Mesothelial cell of epicardium (in vitro differentiated cells): ENCODE measurements around the gene STKLD1. TPM values are rescaled to one million over a fixed set of nuclear protein-coding genes. Genes with fewer than 3 reads are reported as not detected.

Experiments
- DNase-seq, 2 experiments: peaks; one replicate each; pipeline ENCODE4 v3.0.0; 2021; ENCODE audit warnings: low spot score in 2 of 2; ENCODE audit not compliant: unreplicated experiment in 2 of 2
- H3K27ac Mint-ChIP-seq: 2 replicates; pipeline ENCODE4 v1.8.0; 2021; ENCODE audit warnings: mixed read lengths
- H3K27me3 Mint-ChIP-seq: 2 replicates; pipeline ENCODE4 v1.8.0; 2021; ENCODE audit warnings: low read depth, mixed read lengths
- H3K36me3 Mint-ChIP-seq: 2 replicates; pipeline ENCODE4 v1.8.0; 2021; ENCODE audit warnings: mixed read lengths
- H3K4me1 Mint-ChIP-seq: 2 replicates; pipeline ENCODE4 v1.8.0; 2021; ENCODE audit warnings: mixed read lengths
- H3K4me3 Mint-ChIP-seq: 2 replicates; pipeline ENCODE4 v1.8.0; 2021; ENCODE audit warnings: mild to moderate bottlenecking, moderate library complexity, mixed read lengths
- H3K9me3 Mint-ChIP-seq: 2 replicates; pipeline ENCODE4 v1.8.0; 2021; ENCODE audit warnings: mixed read lengths
- CTCF ChIP-seq: fragments of 200-600 bp; sonication (generic); IDR thresholded peaks from one replicate; pipeline ENCODE4 v1.5.0; 2021; ENCODE audit warnings: antibody characterized with exemption; ENCODE audit not compliant: unreplicated experiment
- total RNA-seq: library from RNA; stranded (reverse); gene quantifications from 3 replicates; pipeline ENCODE4 v1.2.1, GENCODE V29; 2021

Gene STKLD1
- total RNA-seq, 1 donor from 2014 or later, result 6.7 TPM

DNA sequence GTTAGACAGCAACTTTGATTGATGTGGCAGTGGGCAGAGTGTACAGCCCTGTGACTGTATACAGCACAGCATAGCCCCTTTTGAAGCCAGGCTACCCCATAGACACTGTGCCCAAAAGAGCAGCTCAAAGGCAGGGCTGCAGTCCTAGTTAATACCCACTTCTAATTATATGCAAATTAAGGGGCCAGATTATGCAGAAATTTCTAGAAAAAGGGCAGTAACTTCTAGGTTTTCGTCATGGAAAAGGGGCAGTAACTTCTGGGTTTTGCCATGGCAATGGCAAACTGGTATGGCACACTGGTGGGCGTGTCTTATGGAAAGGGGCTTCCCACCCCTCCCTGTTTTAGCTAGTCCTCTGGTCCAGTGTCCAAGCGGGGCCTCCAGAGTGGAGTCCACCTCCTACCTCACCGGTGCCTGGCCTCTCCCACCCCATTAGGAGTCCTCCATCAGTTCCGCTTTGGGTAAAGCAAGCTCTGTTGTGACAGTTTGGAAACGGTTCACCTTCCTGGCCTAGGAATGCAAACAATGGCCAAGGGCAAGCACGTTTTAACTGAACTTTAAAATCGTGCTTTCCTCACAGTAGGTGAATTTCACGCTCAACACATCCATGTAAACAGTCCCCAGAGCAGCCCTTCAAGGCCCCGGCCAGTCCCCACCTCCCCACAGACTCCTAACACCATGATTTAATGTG is 51.6 kb downstream of the STKLD1 start:
- no peaks in the 10 kb centered on the region for H3K9me3 Mint-ChIP-seq
- no peak overlapping the region for H3K27ac Mint-ChIP-seq
- H3K4me3 Mint-ChIP-seq, result peak overlapping the region; percentile 51
- H3K36me3 Mint-ChIP-seq, result peaks cover 3% of the 10 kb centered on the region
- peaks cover 4% of the 10 kb centered on the region for H3K4me1 Mint-ChIP-seq
- no peak for DNase-seq
- peaks cover 28% of the 10 kb centered on the region for H3K27me3 Mint-ChIP-seq
- TF ChIP-seq CTCF, result no peak

DNA sequence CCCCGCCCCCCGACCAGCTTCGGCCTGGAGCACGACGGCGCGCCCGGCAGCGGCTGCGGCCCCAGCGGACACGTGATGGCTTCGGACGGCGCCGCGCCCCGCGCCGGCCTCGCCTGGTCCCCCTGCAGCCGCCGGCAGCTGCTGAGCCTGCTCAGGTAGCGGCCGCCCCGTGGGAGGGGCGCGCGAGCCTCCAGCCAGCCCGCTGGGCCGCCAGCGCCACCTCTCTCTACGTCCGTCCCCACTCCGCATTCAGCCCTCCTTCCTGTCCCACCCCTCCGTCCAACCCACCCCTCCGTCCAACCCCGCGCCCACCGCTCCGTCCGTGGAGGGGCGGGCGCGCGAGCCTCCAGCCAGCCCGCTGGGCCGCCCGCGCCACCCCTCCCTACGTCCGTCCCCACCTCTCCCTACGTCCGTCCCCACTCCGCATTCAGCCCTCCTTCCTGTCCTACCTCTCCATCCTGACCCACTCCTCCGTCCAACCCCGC is 52.5 kb downstream of the STKLD1 start:
- Mint-ChIP-seq H3K36me3 (peaks cover 3% of the 10 kb centered on the region), H3K4me3 (peak overlapping the region; percentile 34), H3K9me3 (no peaks in the 10 kb centered on the region), H3K4me1 (peaks cover 4% of the 10 kb centered on the region), H3K27ac (no peak overlapping the region), H3K27me3 (peaks cover 30% of the 10 kb centered on the region)
- TF ChIP-seq CTCF, result no peak
- DNase-seq, result peak in 1 of 2 experiments; percentile 43

DNA sequence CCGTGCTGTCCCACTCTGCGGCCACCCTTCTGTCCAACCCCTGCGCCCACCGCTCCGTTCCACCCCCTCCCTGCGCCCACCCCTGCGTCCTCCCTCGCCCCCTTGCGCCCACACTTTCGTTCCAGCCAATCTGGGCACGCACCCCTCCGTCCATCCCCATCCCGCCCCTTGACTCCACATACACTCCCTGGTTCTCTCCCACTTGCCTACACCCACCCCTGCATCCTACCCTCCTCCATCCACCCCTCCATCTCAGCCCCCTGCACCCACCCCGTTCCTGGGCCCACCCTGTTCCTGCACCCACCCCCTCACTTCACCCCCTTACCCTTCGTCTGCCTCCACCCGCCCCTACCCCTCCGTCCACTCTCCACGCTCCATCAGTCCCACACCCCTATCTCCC is 53.0 kb downstream of the STKLD1 start:
- H3K4me1 Mint-ChIP-seq, result peaks cover 4% of the 10 kb centered on the region
- DNase-seq, result no peak
- H3K36me3 Mint-ChIP-seq, result peaks cover 3% of the 10 kb centered on the region
- TF ChIP-seq CTCF, result no peak
- H3K27me3 Mint-ChIP-seq, result peaks cover 30% of the 10 kb centered on the region
- no peak overlapping the region for H3K27ac Mint-ChIP-seq
- H3K4me3 Mint-ChIP-seq, result no peak overlapping the region
- H3K9me3 Mint-ChIP-seq, result no peaks in the 10 kb centered on the region

DNA sequence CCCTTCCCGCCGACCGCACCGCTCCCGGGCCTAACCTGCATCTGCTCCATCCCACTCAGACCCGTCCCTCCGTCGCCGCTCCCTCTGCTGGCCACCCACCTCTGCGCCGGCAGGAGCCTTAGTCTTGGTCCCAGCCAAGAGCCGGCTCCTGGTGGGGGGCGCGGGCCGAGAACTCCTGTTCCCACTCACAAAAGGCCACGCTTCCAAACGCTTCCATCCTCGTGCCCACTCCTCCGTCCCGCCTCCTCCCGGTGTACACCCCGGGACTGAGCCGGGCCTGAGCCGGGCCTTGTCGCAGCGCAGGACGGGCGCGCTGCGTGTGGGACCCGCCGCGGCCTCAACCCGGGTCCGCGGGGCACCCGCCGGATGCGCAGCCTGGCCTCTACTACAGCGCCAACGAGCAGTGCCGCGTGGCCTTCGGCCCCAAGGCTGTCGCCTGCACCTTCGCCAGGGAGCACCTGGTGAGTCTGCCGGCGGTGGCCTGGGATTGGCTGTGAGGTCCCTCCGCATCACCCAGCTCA is 53.5 kb downstream of the STKLD1 start:
- peaks cover 3% of the 10 kb centered on the region for H3K36me3 Mint-ChIP-seq
- peak overlapping the region; percentile 40 for H3K4me3 Mint-ChIP-seq
- H3K4me1 Mint-ChIP-seq, result peaks cover 4% of the 10 kb centered on the region
- H3K9me3 Mint-ChIP-seq, result no peaks in the 10 kb centered on the region
- H3K27me3 Mint-ChIP-seq, result peaks cover 30% of the 10 kb centered on the region
- no peak overlapping the region for H3K27ac Mint-ChIP-seq
- TF ChIP-seq CTCF, result peak; percentile 25
- peak; percentile 50 to 73 for DNase-seq

DNA sequence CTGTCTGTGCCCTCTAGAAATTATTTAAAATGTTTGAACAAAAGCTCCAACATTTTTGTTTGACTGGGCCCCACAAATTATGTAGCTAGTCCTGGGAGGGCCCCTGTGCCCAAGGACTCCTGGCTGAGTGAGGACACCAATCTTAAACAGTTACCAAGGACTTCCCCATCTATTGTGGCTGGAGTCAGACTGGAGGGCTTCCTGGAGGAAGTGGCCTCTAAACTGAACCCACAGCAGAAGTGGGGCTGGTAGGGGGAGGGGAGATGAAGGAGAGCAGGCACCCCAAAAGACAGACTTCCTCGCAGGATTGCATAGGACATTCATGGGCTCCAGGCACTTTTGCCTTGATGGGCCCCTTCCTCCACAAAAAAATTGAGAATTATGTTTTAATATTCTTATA is 54.1 kb downstream of the STKLD1 start:
- no peak for TF ChIP-seq CTCF
- Mint-ChIP-seq H3K4me1 (peaks cover 4% of the 10 kb centered on the region), H3K9me3 (no peaks in the 10 kb centered on the region), H3K36me3 (peaks cover 3% of the 10 kb centered on the region), H3K27me3 (peaks cover 30% of the 10 kb centered on the region), H3K4me3 (peak overlapping the region; percentile 22), H3K27ac (no peak overlapping the region)
- no peak for DNase-seq
